Heart left ventricle (tissue), 16 donors: Measurements from ENCODE around the gene PLIN5. TPM values are rescaled to one million over a fixed set of nuclear protein-coding genes. Genes with fewer than 3 reads are reported as not detected.
A peak's percentile ranks its signal among the peaks of the same experiment; 100 is the strongest.

Experiments used
- ATAC-seq, 4 donors: fragments of 200-7000 bp; cut with Tn5 transposase; one replicate each; pipeline ENCODE4 v1.9.1; 2020 to 2022; ENCODE audit warnings: moderate library complexity in 4 of 4, mild to moderate bottlenecking in 3 of 4, moderate number of reproducible peaks in 1 of 4
- DNase-seq, 5 donors: peaks; one replicate each; pipeline ENCODE4 v3.0.0-alpha.2; 2020
- H3K27ac ChIP-seq, 12 donors: fragments of 200-600 bp; sonication (generic) in 4 of 12; one replicate each; pipeline versions ENCODE4 v1.5.0 to v1.8.0; 2016 to 2022; ENCODE audit warnings: mild to moderate bottlenecking in 2 of 12
- H3K27me3 ChIP-seq, 9 donors: fragments of 200-600 bp; sonication (generic) in 2 of 9; one replicate each; pipeline versions ENCODE4 v1.5.1 to v1.8.0; 2016 to 2022; ENCODE audit warnings: mild to moderate bottlenecking in 3 of 9
- H3K36me3 ChIP-seq, 9 donors: fragments of 200-600 bp; sonication (generic) in 2 of 9; one replicate each; pipeline versions ENCODE4 v1.5.0 to v1.8.0; 2018 to 2022; ENCODE audit warnings: mild to moderate bottlenecking in 2 of 9
- H3K4me1 ChIP-seq, 12 donors: fragments of 200-600 bp; sonication (generic) in 4 of 12; one replicate each; pipeline versions ENCODE4 v1.5.0 to v1.8.0; 2016 to 2022; ENCODE audit warnings: mild to moderate bottlenecking in 3 of 12
- H3K4me3 ChIP-seq, 12 donors: fragments of 200-600 bp; sonication (generic) in 4 of 12; one replicate each; pipeline versions ENCODE4 v1.5.0 to v1.8.0; 2017 to 2022; ENCODE audit warnings: mild to moderate bottlenecking in 9 of 12, moderate library complexity in 4 of 12
- H3K9me3 ChIP-seq, 12 donors: fragments of 200-600 bp; sonication (generic) in 4 of 12; one replicate each; pipeline versions ENCODE4 v1.5.0 to v1.8.0; 2016 to 2022; ENCODE audit warnings: mild to moderate bottlenecking in 1 of 12
- POLR2A ChIP-seq, 2 donors: fragments of 450-650 bp; IDR thresholded peaks; one replicate each; pipeline ENCODE4 v1.6.1; 2017; ENCODE audit warnings: antibody characterized with exemption in 2 of 2, mild to moderate bottlenecking in 2 of 2, moderate library complexity in 2 of 2
- WGBS, 4 donors: extraction: QIAGEN DNeasy Blood & Tissue Kit in 2 of 4; methylation state at CpG; one replicate each; pipeline versions ENCODE4 v1.1.5 to v1.1.7; 2013 to 2018; 5-methylcytosine and 5-hydroxymethylcytosine counted together
- intact Hi-C, 10 donors: fragments of 100-400 bp; cut with DNase I; formaldehyde crosslinking; loops; one replicate each; pipeline versions ENCODE4 v1.11.1 to v1.14.2; 2022
- polyA plus RNA-seq, 2 donors: library from polyadenylated mRNA; stranded (reverse); fragments of 200-250 nt; gene quantifications; one replicate each; pipeline ENCODE4 v1.2.3, GENCODE V29; 2013
- total RNA-seq, 9 donors: library from RNA; depleted of rRNA in 2 of 9; stranded (reverse); fragments of >200 nt in 2 of 9; fragmentation: NEBNext Ultra II Directional in 3 of 9; extraction: Animal tissue kit (Norgen Biotek cat#: 25700) in 3 of 9; gene quantifications; one replicate each; pipeline versions ENCODE4 v1.1.0 to v1.2.4, GENCODE V29; 2016 to 2023
- TF ChIP-seq, protein P1 (sequence below), 12 donors: fragments of 200-600 bp; sonication (generic) in 4 of 12; IDR thresholded peaks; one replicate each; pipeline versions ENCODE4 v1.5.0 to v1.8.0; 2018 to 2022; ENCODE audit warnings: antibody characterized with exemption in 12 of 12, mild to moderate bottlenecking in 5 of 12
- donor health status: ischemic (EF 13 %, LVEDD 7.1; RV severe dilation, severe dysfunction).
- donor health status: healthy with polysubstance abuse.
- donor health status: DM: no; HTN: yes; CAD: no.
- donor health status: DM: no; HTN: no; CAD: no.
- donor health status: ischemic (EF 25% LVEDD 6.9; RV normal size, moderate dysfunction).
- donor health status: ischemic (EF 25% LVEDD 5.7; RV mildly dilated, moderate dysfunction).
- donor health status: healthy.
- donor health status: DM: yes; HTN: yes; CAD: no.
- donor health status: ischemic (EF 35%, LVEDD 5.7; RV mildly dilated, moderate dysfunction).
- donor health status: nonischemic (EF 11% LVEDD 7.7; RV severe dilation, severe dysfunction).
- donor health status: DM: yes; HTN: yes; CAD: no.
- donor health status: PGD.
- donor health status: ischemic (EF 29% LVEDD 5.4; RV normal size, mild dysfunction).
- donor health status: nonischemic (EF 23%, LVEDD 6.1; RV moderate dilation, normal function).

PLIN5 gene
- total and polyA plus RNA-seq, 11 donors, result 17.5 to 88.6 (median 42.7) TPM

DNA sequence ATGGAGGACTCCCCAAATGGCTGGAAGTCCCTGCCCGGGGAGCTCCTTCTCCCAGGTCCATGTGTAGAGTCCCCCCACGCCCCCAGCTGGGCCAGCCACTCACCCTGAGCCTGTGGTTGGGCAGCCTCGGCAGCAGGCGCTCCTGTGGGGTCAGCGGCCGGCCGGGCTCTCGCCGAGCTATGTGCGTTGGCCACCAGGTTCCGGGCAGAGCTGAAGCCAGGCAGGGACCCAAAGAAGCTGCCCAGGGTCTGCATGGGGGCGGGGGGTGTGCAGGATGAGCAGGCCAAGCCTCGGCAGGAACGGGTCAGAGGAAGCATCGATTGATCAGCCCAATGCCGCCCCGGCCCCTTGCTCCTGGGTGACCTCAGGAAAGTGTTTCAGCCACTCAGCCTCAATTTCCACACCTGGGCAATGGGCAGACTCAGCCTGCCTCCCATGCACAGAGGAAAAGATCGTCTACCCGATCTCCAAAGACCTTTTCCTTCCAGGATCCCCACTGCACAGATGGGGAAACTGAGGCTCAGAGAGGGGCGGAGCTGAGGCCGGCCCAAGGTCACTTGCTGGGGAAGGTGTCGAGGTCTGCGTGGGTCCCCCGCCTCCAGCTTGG, 17.5 kb downstream of the PLIN5 start:
- ATAC-seq, result peak in 3 of 4 donors; percentile 0 to 5 (median 1)

DNA sequence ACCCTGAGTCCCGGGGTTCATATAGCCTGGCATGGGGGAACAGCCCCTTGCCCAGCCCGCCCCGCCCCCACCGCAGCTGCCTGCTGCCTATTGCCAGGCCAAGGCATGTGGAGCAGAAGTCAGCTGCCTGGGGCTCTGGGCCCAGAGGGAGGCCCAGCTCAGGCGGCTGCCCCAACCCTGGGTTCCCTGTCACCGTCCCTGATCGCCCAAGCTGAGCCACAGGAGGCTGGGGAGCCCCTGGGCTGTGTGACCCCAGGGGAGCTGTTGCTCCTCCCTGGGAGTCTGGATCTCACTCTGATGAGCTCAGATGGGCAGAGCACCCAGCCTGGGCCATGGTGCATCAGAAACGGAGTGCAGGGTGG, 18.1 kb downstream of the PLIN5 start:
- Histone ChIP-seq H3K27me3 (no peaks in the 10 kb centered on the region), H3K27ac (peak overlapping the region; percentile 76 to 99 (median 91)), H3K36me3 (peaks cover 0 to 27% (median 5%) of the 10 kb centered on the region in 9 donors), H3K4me3 (peak overlapping the region; percentile 35 to 75 (median 56)), H3K4me1 (peaks cover 0 to 45% (median 15%) of the 10 kb centered on the region in 12 donors), H3K9me3 (no peaks in the 10 kb centered on the region)
- 27 to 48% (median 38%) methylated on average over 3 to 8 of the region's 8 CpGs for WGBS, 4 donors
- intact Hi-C loops, result no loop called here
- peak; percentile 40 to 69 (median 46) for ATAC-seq
- DNase-seq, result peak; percentile 52 to 76 (median 58)
- TF ChIP-seq, protein P1, sequence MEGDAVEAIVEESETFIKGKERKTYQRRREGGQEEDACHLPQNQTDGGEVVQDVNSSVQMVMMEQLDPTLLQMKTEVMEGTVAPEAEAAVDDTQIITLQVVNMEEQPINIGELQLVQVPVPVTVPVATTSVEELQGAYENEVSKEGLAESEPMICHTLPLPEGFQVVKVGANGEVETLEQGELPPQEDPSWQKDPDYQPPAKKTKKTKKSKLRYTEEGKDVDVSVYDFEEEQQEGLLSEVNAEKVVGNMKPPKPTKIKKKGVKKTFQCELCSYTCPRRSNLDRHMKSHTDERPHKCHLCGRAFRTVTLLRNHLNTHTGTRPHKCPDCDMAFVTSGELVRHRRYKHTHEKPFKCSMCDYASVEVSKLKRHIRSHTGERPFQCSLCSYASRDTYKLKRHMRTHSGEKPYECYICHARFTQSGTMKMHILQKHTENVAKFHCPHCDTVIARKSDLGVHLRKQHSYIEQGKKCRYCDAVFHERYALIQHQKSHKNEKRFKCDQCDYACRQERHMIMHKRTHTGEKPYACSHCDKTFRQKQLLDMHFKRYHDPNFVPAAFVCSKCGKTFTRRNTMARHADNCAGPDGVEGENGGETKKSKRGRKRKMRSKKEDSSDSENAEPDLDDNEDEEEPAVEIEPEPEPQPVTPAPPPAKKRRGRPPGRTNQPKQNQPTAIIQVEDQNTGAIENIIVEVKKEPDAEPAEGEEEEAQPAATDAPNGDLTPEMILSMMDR (IDR thresholded peaks at IDR 0.05), result no peak
- no peak for TF ChIP-seq POLR2A (IDR thresholded peaks at IDR 0.05)

More for the DNA sequence above, 17.5 kb downstream of the PLIN5 start:
- 49 to 77% (median 63%) methylated on average over 16 to 24 of the region's 24 CpGs for WGBS, 4 donors
- Histone ChIP-seq H3K9me3 (no peaks in the 10 kb centered on the region), H3K27ac (peak overlapping the region; percentile 76 to 99 (median 91)), H3K27me3 (no peaks in the 10 kb centered on the region), H3K36me3 (peaks cover 0 to 22% (median 5%) of the 10 kb centered on the region in 9 donors), H3K4me1 (peaks cover 0 to 40% (median 15%) of the 10 kb centered on the region in 12 donors), H3K4me3 (peak overlapping the region; percentile 35 to 75 (median 56))
- peak in 2 of 5 donors; percentile 24 to 66 for DNase-seq
- TF ChIP-seq, protein P1 (IDR thresholded peaks at IDR 0.05), result no peak
- TF ChIP-seq POLR2A (IDR thresholded peaks at IDR 0.05), result no peak
- intact Hi-C loops, result no loop called here

DNA sequence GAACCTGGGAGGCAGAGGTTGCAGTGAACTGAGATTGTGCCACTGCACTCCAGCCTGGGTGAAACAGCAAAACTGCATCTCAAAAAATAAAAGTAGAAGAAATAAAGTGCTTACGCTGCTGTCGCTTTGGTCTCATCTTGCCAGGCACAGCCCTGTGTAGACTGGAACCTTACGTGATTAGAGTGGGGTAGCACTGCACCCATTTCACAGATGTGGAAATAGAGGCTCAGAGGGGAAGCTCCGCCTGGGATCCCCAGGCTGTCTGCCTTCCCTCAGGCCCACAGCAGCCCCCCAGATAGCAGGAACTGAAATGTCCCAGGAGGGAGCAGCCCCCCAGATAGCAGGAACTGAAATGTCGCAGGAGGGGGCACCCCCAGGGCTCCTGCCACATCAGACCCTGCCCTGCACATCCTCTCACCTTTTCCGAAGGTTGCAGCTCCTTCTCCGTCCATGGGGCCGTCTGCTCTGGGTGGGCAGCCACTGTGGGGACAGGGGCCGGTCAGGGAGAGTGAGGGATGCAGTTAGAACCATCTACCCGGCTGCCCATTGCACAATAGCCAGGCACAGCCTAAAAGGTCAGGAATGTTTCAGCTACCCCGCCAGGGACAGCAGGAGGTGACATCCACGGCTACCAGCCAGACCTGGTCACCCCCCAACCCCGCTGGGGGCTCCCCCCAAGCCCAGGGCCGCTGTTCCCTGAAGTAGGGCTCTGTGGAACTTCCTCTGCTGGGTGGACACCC, 18.7 kb downstream of the PLIN5 start:
- Histone ChIP-seq H3K4me3 (peak overlapping the region in 11 of 12 donors; percentile 35 to 75 (median 56)), H3K9me3 (no peaks in the 10 kb centered on the region), H3K27me3 (no peaks in the 10 kb centered on the region), H3K4me1 (peaks cover 0 to 47% (median 15%) of the 10 kb centered on the region in 12 donors), H3K27ac (peak overlapping the region in 11 of 12 donors; percentile 76 to 99 (median 92)), H3K36me3 (peaks cover 0 to 27% (median 5%) of the 10 kb centered on the region in 9 donors)
- 62 to 74% (median 66%) methylated on average over 7 to 14 of the region's 14 CpGs for WGBS, 4 donors
- peak in 2 of 5 donors; percentile 32 to 58 for DNase-seq
- TF ChIP-seq POLR2A (IDR thresholded peaks at IDR 0.05), result no peak
- TF ChIP-seq, protein P1 (IDR thresholded peaks at IDR 0.05), result no peak
- peak; percentile 14 to 30 (median 19) for ATAC-seq
- intact Hi-C loops, result no loop called here

DNA sequence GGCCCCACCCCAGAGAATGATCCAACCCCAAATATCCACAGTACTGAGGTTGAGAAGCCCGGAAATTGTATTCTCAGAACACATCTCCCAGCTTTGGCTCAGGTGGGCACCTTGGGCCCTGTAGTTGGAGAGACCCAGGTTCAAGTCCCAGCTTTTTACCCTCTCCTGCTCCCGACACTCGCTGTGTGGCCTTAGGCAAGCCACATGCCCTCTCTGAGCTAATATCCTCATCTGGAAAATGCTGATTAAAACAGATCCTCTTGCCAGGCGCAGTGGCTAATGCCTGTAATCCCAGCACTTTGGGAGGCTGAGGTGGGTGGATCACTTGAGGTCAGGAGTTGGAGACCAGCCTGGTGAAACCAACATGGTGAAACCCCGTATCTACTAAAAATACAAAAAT, 19.3 kb downstream of the PLIN5 start:
- intact Hi-C loops, result no loop called here
- no peak for DNase-seq
- WGBS, 4 donors, result 86 to 92% (median 90%) methylated on average over 5 of the region's 5 CpGs
- Histone ChIP-seq H3K9me3 (no peaks in the 10 kb centered on the region), H3K4me3 (no peak overlapping the region), H3K36me3 (peaks cover 0 to 27% (median 5%) of the 10 kb centered on the region in 9 donors), H3K27me3 (no peaks in the 10 kb centered on the region), H3K27ac (peak overlapping the region in 6 of 12 donors; percentile 89 to 99 (median 96)), H3K4me1 (peaks cover 0 to 47% (median 15%) of the 10 kb centered on the region in 12 donors)
- no peak for TF ChIP-seq POLR2A (IDR thresholded peaks at IDR 0.05)
- TF ChIP-seq, protein P1 (IDR thresholded peaks at IDR 0.05), result no peak
- ATAC-seq, result no peak
